WTC11 (cell line): ENCODE data around the gene DTNB.

ENCODE experiments used
- ATF3 ChIP-seq: sonication (generic); formaldehyde crosslinking; conservative IDR thresholded peaks from 2 replicates; pipeline ENCODE4 v1.8.1; 2022; ENCODE audit warnings: mild to moderate bottlenecking, missing genetic modification reagents
- TF ChIP-seq, protein P1 (sequence below): fragments of 200-600 bp; IDR thresholded peaks from 2 replicates; pipeline ENCODE4 v1.8.0; 2022; ENCODE audit warnings: antibody characterized with exemption
- TF ChIP-seq, protein P2 (sequence below): sonication (generic); formaldehyde crosslinking; IDR thresholded peaks from 2 replicates; pipeline ENCODE4 v1.8.0; 2023; ENCODE audit warnings: missing genetic modification reagents

DNA sequence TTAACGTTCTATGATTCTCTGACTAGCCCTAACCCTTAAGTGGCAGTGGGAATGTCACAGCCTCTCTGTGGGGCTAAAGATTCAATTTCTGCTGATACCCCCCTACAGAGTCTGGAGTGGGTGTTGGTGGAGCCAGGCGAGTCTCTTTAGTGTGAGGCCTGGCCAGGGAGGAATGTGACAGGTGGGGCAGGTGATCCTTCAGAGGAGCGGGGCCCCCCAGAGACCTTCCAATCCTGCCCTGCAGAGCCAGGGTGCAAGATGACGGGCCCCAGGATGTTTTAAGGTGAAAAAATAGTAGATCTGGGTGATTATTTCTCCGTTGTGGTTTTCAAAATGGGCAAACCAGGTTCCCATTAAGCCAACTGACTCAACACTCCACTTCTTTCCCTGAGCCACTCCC lies 303.5 kb downstream of the DTNB start:
- TF ChIP-seq ATF3 (CRISPR knock-in tag): no peak
- TF ChIP-seq, protein P1, sequence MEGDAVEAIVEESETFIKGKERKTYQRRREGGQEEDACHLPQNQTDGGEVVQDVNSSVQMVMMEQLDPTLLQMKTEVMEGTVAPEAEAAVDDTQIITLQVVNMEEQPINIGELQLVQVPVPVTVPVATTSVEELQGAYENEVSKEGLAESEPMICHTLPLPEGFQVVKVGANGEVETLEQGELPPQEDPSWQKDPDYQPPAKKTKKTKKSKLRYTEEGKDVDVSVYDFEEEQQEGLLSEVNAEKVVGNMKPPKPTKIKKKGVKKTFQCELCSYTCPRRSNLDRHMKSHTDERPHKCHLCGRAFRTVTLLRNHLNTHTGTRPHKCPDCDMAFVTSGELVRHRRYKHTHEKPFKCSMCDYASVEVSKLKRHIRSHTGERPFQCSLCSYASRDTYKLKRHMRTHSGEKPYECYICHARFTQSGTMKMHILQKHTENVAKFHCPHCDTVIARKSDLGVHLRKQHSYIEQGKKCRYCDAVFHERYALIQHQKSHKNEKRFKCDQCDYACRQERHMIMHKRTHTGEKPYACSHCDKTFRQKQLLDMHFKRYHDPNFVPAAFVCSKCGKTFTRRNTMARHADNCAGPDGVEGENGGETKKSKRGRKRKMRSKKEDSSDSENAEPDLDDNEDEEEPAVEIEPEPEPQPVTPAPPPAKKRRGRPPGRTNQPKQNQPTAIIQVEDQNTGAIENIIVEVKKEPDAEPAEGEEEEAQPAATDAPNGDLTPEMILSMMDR: no peak
- TF ChIP-seq, protein P2, sequence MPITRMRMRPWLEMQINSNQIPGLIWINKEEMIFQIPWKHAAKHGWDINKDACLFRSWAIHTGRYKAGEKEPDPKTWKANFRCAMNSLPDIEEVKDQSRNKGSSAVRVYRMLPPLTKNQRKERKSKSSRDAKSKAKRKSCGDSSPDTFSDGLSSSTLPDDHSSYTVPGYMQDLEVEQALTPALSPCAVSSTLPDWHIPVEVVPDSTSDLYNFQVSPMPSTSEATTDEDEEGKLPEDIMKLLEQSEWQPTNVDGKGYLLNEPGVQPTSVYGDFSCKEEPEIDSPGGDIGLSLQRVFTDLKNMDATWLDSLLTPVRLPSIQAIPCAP (CRISPR knock-in tag): no peak
